Caco-2 (cell line): ENCODE measurements around the gene AGBL5. TPM values are rescaled to one million over a fixed set of nuclear protein-coding genes. Genes with fewer than 3 reads are reported as not detected.
A peak's percentile ranks its signal among the peaks of the same experiment; 100 is the strongest.

Experiments
- BruUV-seq: library from RNA; stranded (reverse); fragments of 400-500 nt; replicated peaks from 2 replicates; lab custom pipeline; 2021; lab: Mats Ljungman, UMichigan
- CTCF ChIA-PET: fragments of 300-600 bp; sonication (Branson Sonifier 250); formaldehyde crosslinking; loops from one replicate; lab custom pipeline; 2022; ENCODE audit warnings: antibody characterized with exemption; lab: Charles Lee
- POLR2A ChIA-PET: fragments of 300-600 bp; sonication (Branson Sonifier 250); formaldehyde crosslinking; loops from one replicate; lab custom pipeline; 2022; ENCODE audit warnings: antibody characterized with exemption; lab: Charles Lee
- DNase-seq, 2 experiments: peaks; one replicate each; pipeline versions ENCODE4 v3.0.0 to v3.0.0-alpha.2; 2020 to 2022
- H3K27me3 ChIP-seq: replicated peaks from 2 replicates; pipeline ENCODE4 v1.6.0; 2011; ENCODE audit warnings: low read length; ENCODE audit not compliant: control insufficient read depth, insufficient read depth
- H3K36me3 ChIP-seq: 2 replicates; pipeline ENCODE4 v1.5.1; 2011; ENCODE audit warnings: low read length; ENCODE audit not compliant: control insufficient read depth, insufficient read depth
- H3K4me1 ChIP-seq: fragments of 250-450 bp; sonication (Bioruptor Pico); 2 replicates; pipeline ENCODE4 v1.5.1; 2020; ENCODE audit warnings: mild to moderate bottlenecking
- H3K4me3 ChIP-seq: 2 replicates; pipeline ENCODE4 v1.5.1; 2011; ENCODE audit warnings: low read depth, mild to moderate bottlenecking, control low read depth, low read length
- H3K9me3 ChIP-seq: fragments of 250-450 bp; sonication (Bioruptor Pico); 2 replicates; pipeline ENCODE4 v1.5.1; 2020; ENCODE audit warnings: mild to moderate bottlenecking, moderate library complexity
- H3K27ac Mint-ChIP-seq: one replicate; pipeline ENCODE4 v1.8.0; 2022; ENCODE audit warnings: mixed read lengths; ENCODE audit not compliant: unreplicated experiment
- H3K27me3 Mint-ChIP-seq: one replicate; pipeline ENCODE4 v1.8.0; 2022; ENCODE audit warnings: mixed read lengths; ENCODE audit not compliant: insufficient read depth, unreplicated experiment
- H3K36me3 Mint-ChIP-seq: one replicate; pipeline ENCODE4 v1.8.0; 2022; ENCODE audit warnings: mild to moderate bottlenecking, mixed read lengths; ENCODE audit not compliant: insufficient read depth, unreplicated experiment
- H3K4me1 Mint-ChIP-seq: one replicate; pipeline ENCODE4 v1.8.0; 2022; ENCODE audit warnings: low read depth, mixed read lengths; ENCODE audit not compliant: unreplicated experiment
- H3K4me3 Mint-ChIP-seq: one replicate; pipeline ENCODE4 v1.8.0; 2022; ENCODE audit warnings: mild to moderate bottlenecking, moderate library complexity, mixed read lengths; ENCODE audit not compliant: unreplicated experiment
- H3K9me3 Mint-ChIP-seq: one replicate; pipeline ENCODE4 v1.8.0; 2022; ENCODE audit warnings: mixed read lengths; ENCODE audit not compliant: unreplicated experiment
- CTCF ChIP-seq, 2 experiments: fragments of 200-600 bp in 1 of 2; IDR thresholded peaks; 1 replicate in 1 of 2; 2 replicates in 1 of 2; pipeline versions ENCODE4 v1.5.1 to v1.8.0; 2011 to 2022; ENCODE audit warnings: antibody characterized with exemption in 1 of 2, control low read depth in 1 of 2, inconsistent platforms in 1 of 2, low read depth in 1 of 2, low read length in 1 of 2, mild to moderate bottlenecking in 1 of 2, moderate library complexity in 1 of 2; ENCODE audit not compliant: insufficient read depth in 1 of 2, severe bottlenecking in 1 of 2, unreplicated experiment in 1 of 2
- intact Hi-C: fragments of 100-400 bp; cut with micrococcal nuclease; formaldehyde crosslinking; loops from one replicate; pipeline ENCODE4 v1.10.0; 2022; ENCODE audit not compliant: unreplicated experiment
- total RNA-seq: library from RNA; stranded (reverse); gene quantifications from 2 replicates; pipeline ENCODE4 v1.2.3, GENCODE V29; 2022

AGBL5 gene
- total RNA-seq, 1 experiment from 2014 or later: 34.1 TPM

GRCh38 chr2:27025281-27025800, 26.1 kb upstream of the AGBL5 start:
- TF ChIP-seq CTCF (IDR thresholded peaks at IDR 0.05; ENCODE audit: insufficient read depth in 1 of 2, low read depth in 1 of 2, low read length in 1 of 2, severe bottlenecking in 1 of 2, unreplicated experiment in 1 of 2): no peak
- intact Hi-C loops: no loop called here

GRCh38 chr2:27025861-27026851, 25.3 kb upstream of the AGBL5 start:
- no peak overlapping the region for H3K27ac Mint-ChIP-seq
- DNase-seq: peak in 1 of 2 experiments; percentile 3
- no TSS peak for BruUV-seq
- no peaks in the 10 kb centered on the region for H3K27me3 Mint-ChIP-seq
- Histone ChIP-seq H3K36me3 (no peaks in the 10 kb centered on the region), H3K4me3 (no peak overlapping the region), H3K9me3 (no peaks in the 10 kb centered on the region), H3K4me1 (peaks cover 22% of the 10 kb centered on the region), H3K27me3 (no peaks in the 10 kb centered on the region)
- ChIA-PET POLR2A (no interaction called here), CTCF (interaction anchor here (1.0 to 1.1 kb wide), 3 partner anchors 9 to 180 kb away, joined by 3 to 4 read pairs (median 3); no protein-coding TSS in a partner anchor)
- H3K36me3 Mint-ChIP-seq: peaks cover 10% of the 10 kb centered on the region
- no peak for TF ChIP-seq CTCF (IDR thresholded peaks at IDR 0.05; ENCODE audit: insufficient read depth in 1 of 2, low read depth in 1 of 2, low read length in 1 of 2, severe bottlenecking in 1 of 2, unreplicated experiment in 1 of 2)
- H3K4me3 Mint-ChIP-seq: no peak overlapping the region
- intact Hi-C loops: no loop called here
- peaks cover 10% of the 10 kb centered on the region for H3K4me1 Mint-ChIP-seq
- H3K9me3 Mint-ChIP-seq: no peaks in the 10 kb centered on the region

More at GRCh38 chr2:27025281-27025800, 26.1 kb upstream of the AGBL5 start:
- H3K27me3 Mint-ChIP-seq: no peaks in the 10 kb centered on the region
- H3K36me3 Mint-ChIP-seq: peaks cover 10% of the 10 kb centered on the region
- CTCF ChIA-PET: interaction anchor here (1.1 to 1.7 kb wide), 3 partner anchors 60 to 64 kb away, joined by 4 to 10 read pairs (median 4); no protein-coding TSS in a partner anchor
- no peaks in the 10 kb centered on the region for H3K36me3 ChIP-seq
- no peaks in the 10 kb centered on the region for H3K9me3 Mint-ChIP-seq
- peaks cover 18% of the 10 kb centered on the region for H3K4me1 Mint-ChIP-seq
- H3K4me3 ChIP-seq: no peak overlapping the region
- no peak overlapping the region for H3K4me3 Mint-ChIP-seq
- H3K4me1 ChIP-seq: peaks cover 30% of the 10 kb centered on the region
- POLR2A ChIA-PET: no interaction called here
- no peaks in the 10 kb centered on the region for H3K27me3 ChIP-seq
- no peaks in the 10 kb centered on the region for H3K9me3 ChIP-seq
- no peak overlapping the region for H3K27ac Mint-ChIP-seq
- BruUV-seq: no TSS peak
- no peak for DNase-seq

- TF ChIP-seq CTCF (IDR thresholded peaks at IDR 0.05; ENCODE audit: insufficient read depth in 1 of 2, low read depth in 1 of 2, low read length in 1 of 2, severe bottlenecking in 1 of 2, unreplicated experiment in 1 of 2): no peak
- Mint-ChIP-seq H3K27me3 (no peaks in the 10 kb centered on the region), H3K4me1 (no peaks in the 10 kb centered on the region), H3K9me3 (no peaks in the 10 kb centered on the region), H3K4me3 (no peak overlapping the region), H3K36me3 (peaks cover 5% of the 10 kb centered on the region), H3K27ac (no peak overlapping the region)
- Histone ChIP-seq H3K36me3 (no peaks in the 10 kb centered on the region), H3K27me3 (no peaks in the 10 kb centered on the region), H3K4me3 (no peak overlapping the region), H3K4me1 (peaks cover 13% of the 10 kb centered on the region), H3K9me3 (no peaks in the 10 kb centered on the region)
- DNase-seq: no peak
- POLR2A ChIA-PET: no interaction called here
- BruUV-seq: no TSS peak
- intact Hi-C loops: no loop called here
- CTCF ChIA-PET: no interaction called here
Measured at GRCh38 chr2:27027211-27027651, 24.2 kb upstream of the AGBL5 start.
